Keratinocyte (primary cell): ENCODE results near the gene KCNK5.

Experiments
- CTCF ChIP-seq, 3 experiments: IDR thresholded peaks in 1 of 3; conservative IDR thresholded peaks in 1 of 3; optimal IDR thresholded peaks in 1 of 3; 2 replicates in 2 of 3; 3 replicates in 1 of 3; pipeline versions ENCODE3 to v1.5.1; 2011; ENCODE audit warnings: low read length in 3 of 3, mild to moderate bottlenecking in 3 of 3, moderate library complexity in 2 of 3, control low read depth in 1 of 3, inconsistent platforms in 1 of 3; ENCODE audit not compliant: insufficient read depth in 2 of 3; ENCODE audit errors: extremely low read depth in 1 of 3
- EZH2 ChIP-seq: IDR thresholded peaks from one replicate; pipeline ENCODE4 v1.6.1; 2012; ENCODE audit warnings: inconsistent platforms, mild to moderate bottlenecking, low read length, moderate library complexity

- TF ChIP-seq CTCF (optimal IDR thresholded peaks at IDR 0.05 in 1 of 3, IDR thresholded peaks at IDR 0.05 in 1 of 3, conservative IDR thresholded peaks at IDR 0.05 in 1 of 3; ENCODE audit: extremely low read depth in 1 of 3, insufficient read depth in 2 of 3, low read length in 3 of 3) (no peak), EZH2 (no peak)
Measured at GRCh38 chr6:39188571-39188970, 40.7 kb downstream of the KCNK5 start.
